MCF 10A (cell line): ENCODE results near the gene AKT1S1. TPM values are rescaled to one million over a fixed set of nuclear protein-coding genes. Genes with fewer than 3 reads are reported as not detected.

Source experiments
- microRNA-seq: library from miRNA; unstranded; fragments of <30 nt; microRNA quantifications from one replicate; pipeline ENCODE4 v1.2.0, GENCODE V29; 2022
- total RNA-seq: library from RNA; stranded (reverse); gene quantifications from 2 replicates; pipeline ENCODE4 v1.2.3, GENCODE V29; 2022

AKT1S1 gene
- total RNA-seq, 1 experiment from 2014 or later = 74.7 TPM

Small RNAs within 50 kb of the gene (microRNA-seq; reads per million reads assigned to microRNA genes)
- 2.8 reads per million, percentile 20 among the genes with 10 or more reads in this experiment for gene MIR4749
- gene MIR4750 = 1.7 reads per million, percentile 11 among the genes with 10 or more reads in this experiment
- not detected for gene MIR6800

Other genes starting within 250 kb of the AKT1S1 start
- gene RRAS, start 237.2 kb downstream of the AKT1S1 start, total RNA-seq = 37.6 and 56.5 TPM in 2 replicates
- gene SCAF1, start 235.1 kb downstream of the AKT1S1 start, total RNA-seq = 81.3 and 101 TPM in 2 replicates
- 65.6 and 82.2 TPM in 2 replicates for gene IRF3, start 211.5 kb downstream of the AKT1S1 start, total RNA-seq
- gene BCL2L12, start 211.4 kb downstream of the AKT1S1 start, total RNA-seq = 29.4 and 36.0 TPM in 2 replicates
- gene PRMT1, start 200.1 kb downstream of the AKT1S1 start, total RNA-seq = 236 and 304 TPM in 2 replicates
- gene ADM5, start 187.8 kb downstream of the AKT1S1 start, total RNA-seq = 1.8 and 2.9 TPM in 2 replicates
- not detected in 2 replicates for gene CPT1C, start 186.2 kb downstream of the AKT1S1 start, total RNA-seq
- not detected in 2 replicates for gene TSKS, start 114.0 kb downstream of the AKT1S1 start, total RNA-seq
- 70.5 and 80.0 TPM in 2 replicates for gene AP2A1, start 110.4 kb downstream of the AKT1S1 start, total RNA-seq
- 10.9 and 19.0 TPM in 2 replicates for gene FUZ, start 64.1 kb downstream of the AKT1S1 start, total RNA-seq
- gene MED25, start 59.1 kb downstream of the AKT1S1 start, total RNA-seq = 39.9 and 43.2 TPM in 2 replicates
- 68.5 and 78.8 TPM in 2 replicates for gene PTOV1, start 26.2 kb downstream of the AKT1S1 start, total RNA-seq
- 70.7 and 90.3 TPM in 2 replicates for gene PNKP, start 9.8 kb downstream of the AKT1S1 start, total RNA-seq
- 25.2 and 25.5 TPM in 2 replicates for gene TBC1D17, start 347 bp upstream of the AKT1S1 start, total RNA-seq
- 0.37 TPM in 1 of 2 replicates, not detected in the other for gene IL4I1, start 19.5 kb upstream of the AKT1S1 start, total RNA-seq
- 23.7 and 24.5 TPM in 2 replicates for gene ATF5, start 51.9 kb upstream of the AKT1S1 start, total RNA-seq
- gene NUP62, start 52.1 kb upstream of the AKT1S1 start, total RNA-seq = 42.0 and 44.9 TPM in 2 replicates
- not detected in 2 replicates for gene SIGLEC11, start 83.8 kb upstream of the AKT1S1 start, total RNA-seq
- 24.7 and 32.8 TPM in 2 replicates for gene VRK3, start 148.0 kb upstream of the AKT1S1 start, total RNA-seq
- 9.9 and 13.4 TPM in 2 replicates for gene ZNF473, start 148.7 kb upstream of the AKT1S1 start, total RNA-seq